MCF 10A (cell line): ENCODE measurements around the gene KIF3C. TPM values are rescaled to one million over a fixed set of nuclear protein-coding genes. Genes with fewer than 3 reads are reported as not detected.

Experiments
- BruUV-seq: library from RNA; stranded (reverse); fragments of 400-500 nt; replicated peaks from 2 replicates; lab custom pipeline; 2021; lab: Mats Ljungman, UMichigan
- CTCF ChIA-PET: fragments of 300-600 bp; sonication (Branson Sonifier 250); formaldehyde crosslinking; extraction: SDS; loops from one replicate; lab custom pipeline; 2021; ENCODE audit warnings: antibody characterized with exemption, inconsistent platforms; lab: Yijun Ruan, JAX
- POLR2A ChIA-PET: fragments of 300-600, 350-650 bp; sonication (Branson Sonifier 250); formaldehyde crosslinking; extraction: SDS; loops from one replicate; lab custom pipeline; 2020; ENCODE audit warnings: antibody characterized with exemption, inconsistent platforms; lab: Yijun Ruan, JAX
- DNase-seq: peaks from one replicate; pipeline ENCODE4 v3.0.0-alpha.2; 2018; ENCODE audit not compliant: unreplicated experiment
- H3K27ac Mint-ChIP-seq: one replicate; pipeline ENCODE4 v1.8.0; 2022; ENCODE audit warnings: mild to moderate bottlenecking, low read depth, mixed read lengths; ENCODE audit not compliant: unreplicated experiment
- H3K27me3 Mint-ChIP-seq: one replicate; pipeline ENCODE4 v1.8.0; 2022; ENCODE audit warnings: mixed read lengths; ENCODE audit not compliant: insufficient read depth, unreplicated experiment
- H3K36me3 Mint-ChIP-seq: one replicate; pipeline ENCODE4 v1.8.0; 2022; ENCODE audit warnings: mild to moderate bottlenecking, moderate library complexity, mixed read lengths; ENCODE audit not compliant: insufficient read depth, unreplicated experiment
- H3K4me1 Mint-ChIP-seq: one replicate; pipeline ENCODE4 v1.8.0; 2022; ENCODE audit warnings: mixed read lengths; ENCODE audit not compliant: insufficient read depth, unreplicated experiment
- H3K4me3 Mint-ChIP-seq: one replicate; pipeline ENCODE4 v1.8.0; 2022; ENCODE audit warnings: mild to moderate bottlenecking, moderate library complexity, mixed read lengths; ENCODE audit not compliant: unreplicated experiment
- H3K9me3 Mint-ChIP-seq: one replicate; pipeline ENCODE4 v1.8.0; 2022; ENCODE audit warnings: mixed read lengths; ENCODE audit not compliant: unreplicated experiment
- CTCF ChIP-seq: fragments of 200-600 bp; IDR thresholded peaks from one replicate; pipeline ENCODE4 v1.8.0; 2022; ENCODE audit warnings: antibody characterized with exemption, mild to moderate bottlenecking; ENCODE audit not compliant: unreplicated experiment
- intact Hi-C: fragments of 100-400 bp; cut with micrococcal nuclease; formaldehyde crosslinking; loops from 2 replicates; pipeline ENCODE4 v1.14.1; 2022
- total RNA-seq: library from RNA; stranded (reverse); gene quantifications from 2 replicates; pipeline ENCODE4 v1.2.3, GENCODE V29; 2022

KIF3C gene
- total RNA-seq, 1 experiment from 2014 or later = 2.0 TPM

- H3K4me3 Mint-ChIP-seq = no peak overlapping the region
Observed at GRCh38 chr2:25972049-25972823, 10.1 kb downstream of the KIF3C start.

GRCh38 chr2:25971596-25971995 lies 10.7 kb downstream of the KIF3C start:
- intact Hi-C loops = no loop called here
- POLR2A ChIA-PET = interaction anchor here (0.7 kb wide), 1 partner anchor 30 kb away, joined by 3 read pairs; no protein-coding TSS in a partner anchor
- CTCF ChIA-PET = interaction anchor here (0.6 to 2.1 kb wide), 2 partner anchors 21 to 243 kb away, joined by 3 to 11 read pairs; no protein-coding TSS in a partner anchor
- TF ChIP-seq CTCF = no peak
- BruUV-seq = no TSS peak
- Mint-ChIP-seq H3K27ac (no peak overlapping the region), H3K9me3 (no peaks in the 10 kb centered on the region), H3K36me3 (no peaks in the 10 kb centered on the region), H3K4me1 (no peaks in the 10 kb centered on the region), H3K4me3 (no peak overlapping the region), H3K27me3 (no peaks in the 10 kb centered on the region)
- DNase-seq = no peak

More at GRCh38 chr2:25972049-25972823, 10.1 kb downstream of the KIF3C start:
- Mint-ChIP-seq H3K36me3 (no peaks in the 10 kb centered on the region), H3K27me3 (no peaks in the 10 kb centered on the region), H3K27ac (peak overlapping the region; percentile 1), H3K9me3 (no peaks in the 10 kb centered on the region), H3K4me1 (peaks cover 5% of the 10 kb centered on the region)
- no TSS peak for BruUV-seq
- no peak for DNase-seq
- POLR2A ChIA-PET = interaction anchor here (0.7 to 1.1 kb wide), 2 partner anchors 29 to 178 kb away, joined by 3 read pairs; no protein-coding TSS in a partner anchor
- intact Hi-C loops = no loop called here
- no peak for TF ChIP-seq CTCF
- CTCF ChIA-PET = interaction anchor here (0.6 to 2.1 kb wide), 6 partner anchors 21 to 243 kb away, joined by 3 to 11 read pairs (median 4); no protein-coding TSS in a partner anchor

- H3K9me3 Mint-ChIP-seq = no peaks in the 10 kb centered on the region
- ChIA-PET CTCF (interaction anchor here (0.7 to 2.8 kb wide), 4 partner anchors 15 to 178 kb away, joined by 3 to 8 read pairs (median 3); no protein-coding TSS in a partner anchor), POLR2A (no interaction called here)
- H3K27ac Mint-ChIP-seq = no peak overlapping the region
- no TSS peak for BruUV-seq
- H3K36me3 Mint-ChIP-seq = no peaks in the 10 kb centered on the region
- no peaks in the 10 kb centered on the region for H3K27me3 Mint-ChIP-seq
- H3K4me1 Mint-ChIP-seq = peaks cover 7% of the 10 kb centered on the region
- peak; percentile 14 for DNase-seq
- no peak for TF ChIP-seq CTCF
- intact Hi-C loops = no loop called here
- H3K4me3 Mint-ChIP-seq = no peak overlapping the region
Observed at GRCh38 chr2:25966531-25967270, 15.6 kb downstream of the KIF3C start.

GRCh38 chr2:25964891-25965290 lies 17.4 kb downstream of the KIF3C start:
- Mint-ChIP-seq H3K4me3 (no peak overlapping the region), H3K36me3 (no peaks in the 10 kb centered on the region), H3K27ac (no peak overlapping the region), H3K4me1 (peaks cover 7% of the 10 kb centered on the region), H3K9me3 (no peaks in the 10 kb centered on the region), H3K27me3 (no peaks in the 10 kb centered on the region)
- TF ChIP-seq CTCF = no peak
- no TSS peak for BruUV-seq
- POLR2A ChIA-PET = interaction anchor here (0.6 to 1.0 kb wide), 2 partner anchors 11 to 632 kb away, joined by 3 read pairs; no protein-coding TSS in a partner anchor
- intact Hi-C loops = no loop called here
- CTCF ChIA-PET = interaction anchor here (0.6 to 2.0 kb wide), 3 partner anchors 11 to 14 kb away, joined by 4 to 7 read pairs (median 5); no protein-coding TSS in a partner anchor
- no peak for DNase-seq
